Measurements from ENCODE around the gene CRADD. TPM values are rescaled to one million over a fixed set of nuclear protein-coding genes. Genes with fewer than 3 reads are reported as not detected.

CRADD gene
- total RNA-seq, 2 experiments from 2014 or later = 5.8 to 9.2 TPM

GRCh38 chr12:93825931-93826555 lies 148.9 kb downstream of the CRADD start:
- no peaks in the 10 kb centered on the region for H3K9me3 Mint-ChIP-seq
- Histone ChIP-seq H3K27ac (ENCODE audit: low read depth in 1 of 2, low read length in 2 of 2) (no peak overlapping the region), H3K27me3 (ENCODE audit: control insufficient read depth in 1 of 2, insufficient read depth in 2 of 2, low read length in 2 of 2) (no peaks in the 10 kb centered on the region), H3K36me3 (ENCODE audit: insufficient read depth, low read length) (no peaks in the 10 kb centered on the region), H3K4me1 (ENCODE audit: insufficient read depth, low read length) (no peaks in the 10 kb centered on the region), H3K9me3 (ENCODE audit: control insufficient read depth in 1 of 2, insufficient read depth in 1 of 2, low read length in 2 of 2) (no peaks in the 10 kb centered on the region), H3K4me3 (ENCODE audit: low read length) (no peak overlapping the region)
- CTCF ChIA-PET = no interaction called here
- H3K27me3 Mint-ChIP-seq = no peaks in the 10 kb centered on the region
- no peak for TF ChIP-seq CTCF (IDR thresholded peaks at IDR 0.05)
- H3K4me1 Mint-ChIP-seq (ENCODE audit: low read depth) = no peaks in the 10 kb centered on the region
- ATAC-seq (ENCODE audit: poor library complexity) (no peak), DNase-seq (no peak)
- no peak overlapping the region for H3K27ac Mint-ChIP-seq
- H3K4me3 Mint-ChIP-seq = no peak overlapping the region
- intact Hi-C loops (cut with DNase I, micrococcal nuclease) = no loop called here
- POLR2A ChIA-PET = no interaction called here
- H3K36me3 Mint-ChIP-seq (ENCODE audit: low read depth) = no peaks in the 10 kb centered on the region

- Histone ChIP-seq H3K9me3 (ENCODE audit: control insufficient read depth in 1 of 2, insufficient read depth in 1 of 2, low read length in 2 of 2) (no peaks in the 10 kb centered on the region), H3K27me3 (ENCODE audit: control insufficient read depth in 1 of 2, insufficient read depth in 2 of 2, low read length in 2 of 2) (no peaks in the 10 kb centered on the region), H3K4me1 (ENCODE audit: insufficient read depth, low read length) (no peaks in the 10 kb centered on the region), H3K27ac (ENCODE audit: low read depth in 1 of 2, low read length in 2 of 2) (no peak overlapping the region), H3K4me3 (ENCODE audit: low read length) (no peak overlapping the region), H3K36me3 (ENCODE audit: insufficient read depth, low read length) (no peaks in the 10 kb centered on the region)
- DNase-seq (no peak), ATAC-seq (ENCODE audit: poor library complexity) (no peak)
- no peaks in the 10 kb centered on the region for H3K27me3 Mint-ChIP-seq
- TF ChIP-seq CTCF (IDR thresholded peaks at IDR 0.05) = no peak
- intact Hi-C loops (cut with DNase I, micrococcal nuclease) = no loop called here
- ChIA-PET POLR2A (interaction anchor here (0.6 kb wide), 1 partner anchor 13 kb away, joined by 3 read pairs; no protein-coding TSS in a partner anchor), CTCF (no interaction called here)
- H3K9me3 Mint-ChIP-seq = no peaks in the 10 kb centered on the region
- no peaks in the 10 kb centered on the region for H3K36me3 Mint-ChIP-seq (ENCODE audit: low read depth)
- H3K4me3 Mint-ChIP-seq = no peak overlapping the region
- H3K4me1 Mint-ChIP-seq (ENCODE audit: low read depth) = no peaks in the 10 kb centered on the region
- no peak overlapping the region for H3K27ac Mint-ChIP-seq
Measured at GRCh38 chr12:93827179-93827578, 150.0 kb downstream of the CRADD start.

- H3K4me3 ChIP-seq (ENCODE audit: low read length) = no peak overlapping the region
- Mint-ChIP-seq H3K9me3 (no peaks in the 10 kb centered on the region), H3K4me3 (no peak overlapping the region), H3K27me3 (no peaks in the 10 kb centered on the region), H3K4me1 (ENCODE audit: low read depth) (no peaks in the 10 kb centered on the region), H3K36me3 (ENCODE audit: low read depth) (no peaks in the 10 kb centered on the region), H3K27ac (no peak overlapping the region)
- H3K9me3 ChIP-seq (ENCODE audit: control insufficient read depth in 1 of 2, insufficient read depth in 1 of 2, low read length in 2 of 2) = no peaks in the 10 kb centered on the region
- POLR2A ChIA-PET = no interaction called here
- H3K27ac ChIP-seq (ENCODE audit: low read depth in 1 of 2, low read length in 2 of 2) = no peak overlapping the region
- no peaks in the 10 kb centered on the region for H3K36me3 ChIP-seq (ENCODE audit: insufficient read depth, low read length)
- CTCF ChIA-PET = interaction anchor here (1.2 kb wide), 1 partner anchor 282 kb away, joined by 3 read pairs; no protein-coding TSS in a partner anchor
- intact Hi-C loops (cut with DNase I, micrococcal nuclease) = no loop called here
- no peaks in the 10 kb centered on the region for H3K4me1 ChIP-seq (ENCODE audit: insufficient read depth, low read length)
- no peak for ATAC-seq (ENCODE audit: poor library complexity)
- H3K27me3 ChIP-seq (ENCODE audit: control insufficient read depth in 1 of 2, insufficient read depth in 2 of 2, low read length in 2 of 2) = no peaks in the 10 kb centered on the region
- DNase-seq = no peak
- no peak for TF ChIP-seq CTCF (IDR thresholded peaks at IDR 0.05)
Measured at GRCh38 chr12:93827669-93828068, 150.5 kb downstream of the CRADD start.

All from CD4-positive, alpha-beta T cell (primary cell).